Upper lobe of left lung (tissue), 6 donors: ENCODE results near the gene COL2A1. TPM values are rescaled to one million over a fixed set of nuclear protein-coding genes. Genes with fewer than 3 reads are reported as not detected.

Source experiments
- ATAC-seq, 2 donors: fragments of 200-7000 bp; cut with Tn5 transposase; one replicate each; pipeline ENCODE4 v1.9.1; 2022; ENCODE audit warnings: mild to moderate bottlenecking in 2 of 2, moderate library complexity in 2 of 2; ENCODE audit not compliant: low FRiP score in 2 of 2
- DNase-seq, 2 donors: peaks; one replicate each; pipeline ENCODE4 v3.0.0-alpha.2; 2019 to 2020
- H3K27ac ChIP-seq, 4 donors: fragments of 200-600 bp; sonication (generic); one replicate each; pipeline ENCODE4 v1.5.1; 2016 to 2019
- H3K27me3 ChIP-seq, 4 donors: fragments of 200-600 bp; sonication (generic); one replicate each; pipeline ENCODE4 v1.5.1; 2017 to 2019
- H3K36me3 ChIP-seq, 4 donors: fragments of 200-600 bp; sonication (generic); one replicate each; pipeline ENCODE4 v1.5.1; 2016 to 2019
- H3K4me1 ChIP-seq, 4 donors: fragments of 200-600 bp; sonication (generic); one replicate each; pipeline ENCODE4 v1.5.1; 2018 to 2019
- H3K4me3 ChIP-seq, 4 donors: fragments of 200-600 bp; sonication (generic); one replicate each; pipeline ENCODE4 v1.5.1; 2017 to 2019; ENCODE audit warnings: mild to moderate bottlenecking in 2 of 4, moderate library complexity in 1 of 4
- H3K9me3 ChIP-seq, 4 donors: fragments of 200-600 bp; sonication (generic); one replicate each; pipeline ENCODE4 v1.5.1; 2018 to 2019
- CTCF ChIP-seq, 6 experiments: fragments of 450-650 bp in 4 of 6; fragments of 200-600 bp in 2 of 6; sonication (generic) in 2 of 6; IDR thresholded peaks; one replicate each; pipeline ENCODE4 v1.5.1; 2016 to 2019; ENCODE audit warnings: antibody characterized with exemption in 6 of 6
- EP300 ChIP-seq, 4 donors: sonication (generic); formaldehyde crosslinking; IDR thresholded peaks; one replicate each; pipeline ENCODE4 v1.5.1; 2017; ENCODE audit warnings: antibody characterized with exemption in 4 of 4, control low read depth in 2 of 4
- POLR2A ChIP-seq, 4 donors: fragments of 450-650 bp; IDR thresholded peaks; one replicate each; pipeline ENCODE4 v1.5.1; 2016 to 2017; ENCODE audit warnings: antibody characterized with exemption in 4 of 4, mild to moderate bottlenecking in 2 of 4
- POLR2AphosphoS5 ChIP-seq, 2 donors: sonication (generic); formaldehyde crosslinking; IDR thresholded peaks; one replicate each; pipeline ENCODE4 v1.5.1; 2017; ENCODE audit warnings: antibody characterized with exemption in 2 of 2
- WGBS, 2 donors: methylation state at CpG; one replicate each; pipeline ENCODE4 v1.1.5; 2017 to 2018; 5-methylcytosine and 5-hydroxymethylcytosine counted together
- total RNA-seq, 6 donors: library from RNA; depleted of rRNA in 4 of 6; stranded (reverse); fragments of >200 nt in 4 of 6; gene quantifications; one replicate each; pipeline versions ENCODE4 v1.1.0 to v1.2.1, GENCODE V29; 2016 to 2021
- donor health status: DM: no; HTN: no; CAD: no; lungs with moderate emphysema.
- donor health status: DM: no; HTN: yes; CAD: no; lungs with severe emphysema.

The COL2A1 gene
- total RNA-seq, 6 donors from 2014 or later, result 0.34 TPM; not detected in 5

- Histone ChIP-seq H3K27ac (no peak overlapping the region), H3K9me3 (no peaks in the 10 kb centered on the region), H3K36me3 (no peaks in the 10 kb centered on the region), H3K4me3 (no peak overlapping the region), H3K27me3 (no peaks in the 10 kb centered on the region), H3K4me1 (peaks cover 0 to 7% (median 2%) of the 10 kb centered on the region in 4 donors)
- 70 to 73% methylated on average over 2 to 11 of the region's 11 CpGs for WGBS, 2 donors
- ATAC-seq (no peak), DNase-seq (peak in 1 of 2 donors; percentile 55)
- TF ChIP-seq CTCF (IDR thresholded peaks at IDR 0.05) (no peak), EP300 (IDR thresholded peaks at IDR 0.05) (no peak)
These were observed 24.6 kb downstream of the COL2A1 start for GRCh38 chr12:47979686-47980085.

DNA sequence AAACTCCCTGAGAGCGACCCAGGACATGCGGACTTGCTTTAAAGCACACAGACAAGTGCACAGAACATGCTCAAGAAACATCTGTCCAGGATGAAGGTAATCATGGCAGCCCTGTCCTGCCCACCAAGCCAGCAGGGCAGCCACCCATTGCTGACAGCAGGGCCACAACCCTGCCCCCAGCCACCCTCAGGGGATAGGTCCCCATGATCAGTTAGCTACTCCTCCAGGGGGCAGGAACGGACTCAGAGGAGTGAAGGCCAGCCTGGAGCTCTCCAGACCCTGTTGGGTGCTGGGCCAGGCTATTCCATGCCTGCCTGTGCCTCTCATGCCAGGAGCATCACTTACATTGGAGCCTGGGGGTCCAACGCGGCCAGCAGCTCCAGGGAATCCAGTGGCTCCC, 25.1 kb downstream of the COL2A1 start:
- Histone ChIP-seq H3K36me3 (no peaks in the 10 kb centered on the region), H3K27me3 (no peaks in the 10 kb centered on the region), H3K9me3 (no peaks in the 10 kb centered on the region), H3K4me3 (no peak overlapping the region), H3K4me1 (peaks cover 0 to 7% (median 2%) of the 10 kb centered on the region in 4 donors), H3K27ac (no peak overlapping the region)
- DNase-seq (peak in 1 of 2 donors; percentile 46), ATAC-seq (no peak)
- WGBS, 2 donors, result 93 to 100% methylated on average over 3 to 5 of the region's 5 CpGs
- TF ChIP-seq POLR2A (IDR thresholded peaks at IDR 0.05), result no peak
- TF ChIP-seq EP300 (IDR thresholded peaks at IDR 0.05), result no peak
- TF ChIP-seq CTCF (IDR thresholded peaks at IDR 0.05), result no peak
- no peak for TF ChIP-seq POLR2AphosphoS5 (IDR thresholded peaks at IDR 0.05)

GRCh38 chr12:47978598-47978873, 25.7 kb downstream of the COL2A1 start:
- DNase-seq, result no peak
- TF ChIP-seq POLR2A (IDR thresholded peaks at IDR 0.05) (no peak), CTCF (IDR thresholded peaks at IDR 0.05) (no peak)
- Histone ChIP-seq H3K27me3 (no peaks in the 10 kb centered on the region), H3K4me1 (peaks cover 0 to 7% (median 2%) of the 10 kb centered on the region in 4 donors), H3K4me3 (no peak overlapping the region), H3K27ac (no peak overlapping the region), H3K36me3 (no peaks in the 10 kb centered on the region), H3K9me3 (no peaks in the 10 kb centered on the region)
- ATAC-seq, result no peak
- 80 to 92% methylated on average over 6 to 7 of the region's 7 CpGs for WGBS, 2 donors

GRCh38 chr12:47977772-47978597, 26.3 kb downstream of the COL2A1 start:
- no peaks in the 10 kb centered on the region for H3K9me3 ChIP-seq
- WGBS, 2 donors, result 91 to 92% methylated on average over 9 to 18 of the region's 18 CpGs
- TF ChIP-seq EP300 (IDR thresholded peaks at IDR 0.05) (no peak), POLR2A (IDR thresholded peaks at IDR 0.05) (no peak), CTCF (IDR thresholded peaks at IDR 0.05) (no peak), POLR2AphosphoS5 (IDR thresholded peaks at IDR 0.05) (no peak)
- H3K36me3 ChIP-seq, result no peaks in the 10 kb centered on the region
- H3K27ac ChIP-seq, result no peak overlapping the region
- peaks cover 0 to 7% (median 2%) of the 10 kb centered on the region in 4 donors for H3K4me1 ChIP-seq
- H3K27me3 ChIP-seq, result no peaks in the 10 kb centered on the region
- ATAC-seq (no peak), DNase-seq (peak in 1 of 2 donors; percentile 60)
- no peak overlapping the region for H3K4me3 ChIP-seq
